HAP-1 (cell line): Measurements from ENCODE around the gene CXorf58.

Experiments used
- DNase-seq, 2 experiments: peaks; one replicate each; pipeline ENCODE4 v3.0.0-alpha.2; 2016 to 2020; ENCODE audit warnings: low spot score in 2 of 2
- H3K27me3 ChIP-seq: fragments of 250-450 bp; sonication (Bioruptor Pico); 2 replicates; pipeline ENCODE4 v1.5.1; 2020; ENCODE audit warnings: low read depth, mild to moderate bottlenecking, moderate library complexity
- H3K36me3 ChIP-seq: fragments of 250-450 bp; sonication (Bioruptor Pico); replicated peaks from 2 replicates; pipeline ENCODE4 v1.5.1; 2020; ENCODE audit warnings: mild to moderate bottlenecking
- H3K4me1 ChIP-seq: fragments of 250-450 bp; sonication (Bioruptor Pico); 2 replicates; pipeline ENCODE4 v1.5.1; 2020; ENCODE audit warnings: mild to moderate bottlenecking
- H3K4me3 ChIP-seq: fragments of 250-450 bp; sonication (Bioruptor Pico); 2 replicates; pipeline ENCODE4 v1.5.1; 2020; ENCODE audit warnings: mild to moderate bottlenecking, moderate library complexity
- H3K9me3 ChIP-seq: fragments of 250-450 bp; sonication (Bioruptor Pico); 2 replicates; pipeline ENCODE4 v1.5.1; 2020; ENCODE audit warnings: mild to moderate bottlenecking, moderate library complexity
- in situ Hi-C: fragments of 300-500 bp; cut with MboI; formaldehyde crosslinking; loops from 3 replicates; pipeline ENCODE4 v1.14.3; 2020; ENCODE audit warnings: low sequenced_read_pairs, inconsistent platforms, mixed read lengths

CXorf58 gene

GRCh38 chrX:23908219-23909004, 606 bp downstream of the CXorf58 start:
- Histone ChIP-seq H3K9me3 (no peaks in the 10 kb centered on the region), H3K27me3 (no peaks in the 10 kb centered on the region), H3K4me3 (peak overlapping the region; percentile 77), H3K36me3 (no peaks in the 10 kb centered on the region), H3K4me1 (peaks cover 12% of the 10 kb centered on the region)
- in situ Hi-C loops, result loop anchor here (10.0 to 25.0 kb wide), 3 partner anchors 124 to 329 kb away; partner anchors contain the start of gene SAT1
- peak; percentile 34 to 54 for DNase-seq

- no peak for DNase-seq
- Histone ChIP-seq H3K4me3 (no peak overlapping the region), H3K4me1 (peaks cover 9% of the 10 kb centered on the region), H3K36me3 (no peaks in the 10 kb centered on the region), H3K9me3 (no peaks in the 10 kb centered on the region), H3K27me3 (no peaks in the 10 kb centered on the region; the same call in 1 of the 2 replicates)
- in situ Hi-C loops, result loop anchor here (10.0 to 25.0 kb wide), 2 partner anchors 114 to 326 kb away; partner anchors contain the start of gene KLHL15
These were observed 3.5 kb downstream of the CXorf58 start for GRCh38 chrX:23911126-23911835.

GRCh38 chrX:23919148-23919547, 11.3 kb downstream of the CXorf58 start:
- Histone ChIP-seq H3K36me3 (no peaks in the 10 kb centered on the region), H3K27me3 (no peaks in the 10 kb centered on the region; the same call in 1 of the 2 replicates), H3K9me3 (peaks cover 3% of the 10 kb centered on the region; the same call in 1 of the 2 replicates), H3K4me1 (no peaks in the 10 kb centered on the region), H3K4me3 (no peak overlapping the region)
- DNase-seq, result no peak
- in situ Hi-C loops, result loop anchor here (10.0 to 25.0 kb wide), 2 partner anchors 106 to 318 kb away; partner anchors contain the start of gene KLHL15

GRCh38 chrX:23919706-23920320, 12.0 kb downstream of the CXorf58 start:
- in situ Hi-C loops, result loop anchor here (10.0 to 25.0 kb wide), 2 partner anchors 105 to 317 kb away; partner anchors contain the start of gene KLHL15
- Histone ChIP-seq H3K27me3 (no peaks in the 10 kb centered on the region; the same call in 1 of the 2 replicates), H3K9me3 (peaks cover 3% of the 10 kb centered on the region; the same call in 1 of the 2 replicates), H3K4me1 (no peaks in the 10 kb centered on the region), H3K4me3 (no peak overlapping the region), H3K36me3 (no peaks in the 10 kb centered on the region)
- no peak for DNase-seq

GRCh38 chrX:23926015-23926414, 18.2 kb downstream of the CXorf58 start:
- Histone ChIP-seq H3K27me3 (no peaks in the 10 kb centered on the region), H3K4me1 (peaks cover 5% of the 10 kb centered on the region), H3K36me3 (no peaks in the 10 kb centered on the region), H3K4me3 (no peak overlapping the region), H3K9me3 (no peaks in the 10 kb centered on the region; the same call in 1 of the 2 replicates)
- in situ Hi-C loops, result no loop called here
- DNase-seq, result no peak

- peaks cover 9% of the 10 kb centered on the region for H3K4me1 ChIP-seq
- DNase-seq, result peak in 1 of 2 experiments; percentile 63
- no peak overlapping the region for H3K4me3 ChIP-seq
- in situ Hi-C loops, result no loop called here
- H3K36me3 ChIP-seq, result no peaks in the 10 kb centered on the region
- H3K9me3 ChIP-seq, result no peaks in the 10 kb centered on the region; the same call in 1 of the 2 replicates
- H3K27me3 ChIP-seq, result no peaks in the 10 kb centered on the region
These were observed 23.2 kb downstream of the CXorf58 start for GRCh38 chrX:23930894-23931604.

- Histone ChIP-seq H3K9me3 (no peaks in the 10 kb centered on the region; the same call in 1 of the 2 replicates), H3K36me3 (no peaks in the 10 kb centered on the region), H3K4me1 (peaks cover 9% of the 10 kb centered on the region), H3K27me3 (no peaks in the 10 kb centered on the region), H3K4me3 (no peak overlapping the region)
- in situ Hi-C loops, result no loop called here
- DNase-seq, result no peak
These were observed 24.2 kb downstream of the CXorf58 start for GRCh38 chrX:23932046-23932445.

GRCh38 chrX:23935106-23935505, 27.3 kb downstream of the CXorf58 start:
- Histone ChIP-seq H3K36me3 (no peaks in the 10 kb centered on the region), H3K9me3 (no peaks in the 10 kb centered on the region), H3K4me1 (peaks cover 17% of the 10 kb centered on the region), H3K4me3 (no peak overlapping the region), H3K27me3 (no peaks in the 10 kb centered on the region)
- DNase-seq, result no peak
- in situ Hi-C loops, result no loop called here

- no peak overlapping the region for H3K4me3 ChIP-seq
- no peak for DNase-seq
- no peaks in the 10 kb centered on the region for H3K27me3 ChIP-seq
- peaks cover 11% of the 10 kb centered on the region for H3K4me1 ChIP-seq
- no peaks in the 10 kb centered on the region for H3K9me3 ChIP-seq
- in situ Hi-C loops, result no loop called here
- H3K36me3 ChIP-seq, result no peaks in the 10 kb centered on the region
These were observed 28.4 kb downstream of the CXorf58 start for GRCh38 chrX:23936180-23936579.

GRCh38 chrX:23937100-23937499, 29.3 kb downstream of the CXorf58 start:
- in situ Hi-C loops, result no loop called here

GRCh38 chrX:23938690-23939089, 30.9 kb downstream of the CXorf58 start:
- DNase-seq, result no peak
- Histone ChIP-seq H3K9me3 (no peaks in the 10 kb centered on the region), H3K36me3 (no peaks in the 10 kb centered on the region), H3K27me3 (no peaks in the 10 kb centered on the region), H3K4me3 (no peak overlapping the region), H3K4me1 (peaks cover 8% of the 10 kb centered on the region; the same call in 1 of the 2 replicates)
- in situ Hi-C loops, result no loop called here

More at GRCh38 chrX:23937100-23937499, 29.3 kb downstream of the CXorf58 start:
- Histone ChIP-seq H3K4me3 (no peak overlapping the region), H3K4me1 (peaks cover 8% of the 10 kb centered on the region; the same call in 1 of the 2 replicates), H3K9me3 (no peaks in the 10 kb centered on the region), H3K27me3 (no peaks in the 10 kb centered on the region), H3K36me3 (no peaks in the 10 kb centered on the region)
- peak; percentile 22 to 48 for DNase-seq

- no peak for DNase-seq
- Histone ChIP-seq H3K27me3 (no peaks in the 10 kb centered on the region), H3K4me3 (no peak overlapping the region), H3K36me3 (no peaks in the 10 kb centered on the region), H3K4me1 (peaks cover 9% of the 10 kb centered on the region), H3K9me3 (no peaks in the 10 kb centered on the region)
- in situ Hi-C loops, result no loop called here
These were observed 31.4 kb downstream of the CXorf58 start for GRCh38 chrX:23939203-23939602.

- in situ Hi-C loops, result no loop called here
- H3K4me1 ChIP-seq, result peaks cover 12% of the 10 kb centered on the region
- no peaks in the 10 kb centered on the region for H3K36me3 ChIP-seq
- no peaks in the 10 kb centered on the region for H3K27me3 ChIP-seq
- no peak for DNase-seq
- no peaks in the 10 kb centered on the region for H3K9me3 ChIP-seq
- H3K4me3 ChIP-seq, result no peak overlapping the region
These were observed 36.4 kb downstream of the CXorf58 start for GRCh38 chrX:23944234-23944633.
